Left lung (tissue), 10 donors: ENCODE measurements around the gene OR51B4. TPM values are rescaled to one million over a fixed set of nuclear protein-coding genes. Genes with fewer than 3 reads are reported as not detected.

Source experiments
- ATAC-seq: fragments of 200-7000 bp; cut with Tn5 transposase; one replicate; pipeline ENCODE4 v1.9.1; 2020; ENCODE audit warnings: moderate library complexity
- DNase-seq, 4 donors: peaks; one replicate each; pipeline ENCODE4 v3.0.0-alpha.2; 2013 to 2020
- H3K27ac ChIP-seq, 2 donors: fragments of 200-600 bp; sonication (generic) in 1 of 2; one replicate each; pipeline versions ENCODE4 v1.5.0 to v1.8.0; 2020 to 2021
- H3K27me3 ChIP-seq, 2 donors: fragments of 200-600 bp; sonication (generic) in 1 of 2; one replicate each; pipeline versions ENCODE4 v1.5.0 to v1.8.0; 2020 to 2021
- H3K36me3 ChIP-seq, 2 donors: fragments of 200-600 bp; sonication (generic) in 1 of 2; one replicate each; pipeline versions ENCODE4 v1.5.0 to v1.8.0; 2020 to 2021
- H3K4me1 ChIP-seq, 2 donors: fragments of 200-600 bp; one replicate each; pipeline ENCODE4 v1.8.0; 2021
- H3K4me3 ChIP-seq, 2 donors: fragments of 200-600 bp; sonication (generic) in 1 of 2; one replicate each; pipeline versions ENCODE4 v1.5.0 to v1.8.0; 2020 to 2021; ENCODE audit warnings: mild to moderate bottlenecking in 1 of 2
- H3K9me3 ChIP-seq, 2 donors: fragments of 200-600 bp; sonication (generic) in 1 of 2; one replicate each; pipeline versions ENCODE4 v1.5.0 to v1.8.0; 2020 to 2021
- CTCF ChIP-seq, 2 donors: fragments of 200-600 bp; sonication (generic) in 1 of 2; IDR thresholded peaks; one replicate each; pipeline versions ENCODE4 v1.5.0 to v1.8.0; 2021; ENCODE audit warnings: antibody characterized with exemption in 2 of 2
- intact Hi-C, 2 donors: fragments of 100-400 bp; cut with DNase I; formaldehyde crosslinking; loops; one replicate each; pipeline versions ENCODE4 v1.11.2 to v1.14.2; 2022
- polyA plus RNA-seq, 6 donors: library from polyadenylated mRNA; unstranded; fragments of 120-200 nt; gene quantifications; one replicate each; pipeline ENCODE4 v1.2.1, GENCODE V29; 2013; ENCODE audit not compliant: insufficient read length in 6 of 6
- total RNA-seq, 2 donors: library from RNA; stranded (reverse); fragmentation: NEBNext Ultra II Directional; extraction: Animal tissue kit (Norgen Biotek cat#: 25700); gene quantifications; one replicate each; pipeline ENCODE4 v1.2.1, GENCODE V29; 2021
- donor health status: DM: no; HTN: yes; CAD: no.
- donor health status: DM: no; HTN: no; CAD: no.

Gene OR51B4
- total and polyA plus RNA-seq, 8 donors, result 0.35 to 0.58 (median 0.53) TPM; not detected in 3

GRCh38 chr11:5288108-5288905 lies 13.4 kb downstream of the OR51B4 start:
- no peak overlapping the region for H3K27ac ChIP-seq
- no peak for ATAC-seq
- DNase-seq, result no peak
- no peaks in the 10 kb centered on the region for H3K36me3 ChIP-seq
- TF ChIP-seq CTCF (IDR thresholded peaks at IDR 0.05), result no peak
- H3K9me3 ChIP-seq, result no peaks in the 10 kb centered on the region
- no peaks in the 10 kb centered on the region for H3K4me1 ChIP-seq
- intact Hi-C loops, result no loop called here
- H3K27me3 ChIP-seq, result no peaks in the 10 kb centered on the region
- no peak overlapping the region for H3K4me3 ChIP-seq

GRCh38 chr11:5286901-5287300 lies 14.8 kb downstream of the OR51B4 start:
- intact Hi-C loops, result no loop called here
- Histone ChIP-seq H3K4me3 (no peak overlapping the region), H3K27me3 (no peaks in the 10 kb centered on the region), H3K27ac (no peak overlapping the region), H3K36me3 (no peaks in the 10 kb centered on the region), H3K4me1 (no peaks in the 10 kb centered on the region), H3K9me3 (no peaks in the 10 kb centered on the region)
- TF ChIP-seq CTCF (IDR thresholded peaks at IDR 0.05), result no peak
- ATAC-seq (no peak), DNase-seq (no peak)

GRCh38 chr11:5286351-5286750 lies 15.4 kb downstream of the OR51B4 start:
- ATAC-seq (no peak), DNase-seq (no peak)
- H3K27me3 ChIP-seq, result no peaks in the 10 kb centered on the region
- no peaks in the 10 kb centered on the region for H3K36me3 ChIP-seq
- TF ChIP-seq CTCF (IDR thresholded peaks at IDR 0.05), result no peak
- H3K4me3 ChIP-seq, result no peak overlapping the region
- H3K4me1 ChIP-seq, result no peaks in the 10 kb centered on the region
- no peak overlapping the region for H3K27ac ChIP-seq
- intact Hi-C loops, result no loop called here
- no peaks in the 10 kb centered on the region for H3K9me3 ChIP-seq

GRCh38 chr11:5285703-5286340 lies 15.9 kb downstream of the OR51B4 start:
- no peaks in the 10 kb centered on the region for H3K27me3 ChIP-seq
- DNase-seq, result no peak
- TF ChIP-seq CTCF (IDR thresholded peaks at IDR 0.05), result no peak
- no peak overlapping the region for H3K27ac ChIP-seq
- no peak overlapping the region for H3K4me3 ChIP-seq
- no peaks in the 10 kb centered on the region for H3K4me1 ChIP-seq
- no peaks in the 10 kb centered on the region for H3K36me3 ChIP-seq
- no peaks in the 10 kb centered on the region for H3K9me3 ChIP-seq
- intact Hi-C loops, result no loop called here
- ATAC-seq, result no peak

GRCh38 chr11:5284637-5285036 lies 17.1 kb downstream of the OR51B4 start:
- no peak overlapping the region for H3K4me3 ChIP-seq
- ATAC-seq, result no peak
- no peaks in the 10 kb centered on the region for H3K9me3 ChIP-seq
- no peaks in the 10 kb centered on the region for H3K36me3 ChIP-seq
- no peak overlapping the region for H3K27ac ChIP-seq
- H3K27me3 ChIP-seq, result no peaks in the 10 kb centered on the region
- no peak for DNase-seq
- intact Hi-C loops, result no loop called here
- no peak for TF ChIP-seq CTCF (IDR thresholded peaks at IDR 0.05)
- no peaks in the 10 kb centered on the region for H3K4me1 ChIP-seq
